Lower leg skin (tissue), 3 donors: ENCODE measurements around the gene VBP1.

Experiments used
- CTCF ChIP-seq, 3 donors: fragments of 450-650 bp; IDR thresholded peaks; one replicate each; pipeline ENCODE4 v1.5.1; 2016; ENCODE audit warnings: antibody characterized with exemption in 3 of 3, mild to moderate bottlenecking in 3 of 3, moderate library complexity in 2 of 3
- POLR2A ChIP-seq, 2 donors: fragments of 450-650 bp; IDR thresholded peaks; one replicate each; pipeline ENCODE4 v1.6.1; 2016 to 2017; ENCODE audit warnings: antibody characterized with exemption in 2 of 2, mild to moderate bottlenecking in 1 of 2, moderate library complexity in 1 of 2

- no peak for TF ChIP-seq POLR2A (IDR thresholded peaks at IDR 0.05)
- no peak for TF ChIP-seq CTCF (IDR thresholded peaks at IDR 0.05)
Measured at GRCh38 chrX:155218777-155219176, 2.5 kb downstream of the VBP1 start.
